K562 (cell line): ENCODE results near the gene NEDD4L. TPM values are rescaled to one million over a fixed set of nuclear protein-coding genes. Genes with fewer than 3 reads are reported as not detected.

Experiments
- ATF3 ChIP-seq, 2 experiments: fragments of 450-650 bp in 1 of 2; sonication (generic) in 1 of 2; formaldehyde crosslinking in 1 of 2; IDR thresholded peaks in 1 of 2; conservative IDR thresholded peaks in 1 of 2; 2 replicates each; pipeline versions ENCODE4 v1.6.1 to v1.8.1; 2016 to 2023; ENCODE audit warnings: mild to moderate bottlenecking in 2 of 2, moderate library complexity in 2 of 2, inconsistent platforms in 1 of 2, missing genetic modification reagents in 1 of 2
- CCNT2 ChIP-seq: IDR thresholded peaks from 2 replicates; pipeline ENCODE4 v1.6.1; 2011; ENCODE audit warnings: borderline replicate concordance, low read depth, mild to moderate bottlenecking, moderate library complexity, mixed read lengths, low read length; ENCODE audit not compliant: insufficient read length; ENCODE audit errors: extremely low read depth
- CEBPB ChIP-seq: fragments of 450-650 bp; IDR thresholded peaks from 2 replicates; pipeline ENCODE4 v1.6.1; 2016; ENCODE audit warnings: missing genetic modification characterization, missing compliant biosample characterization
- HEY1 ChIP-seq: fragments of 250-450 bp; sonication (Bioruptor Pico); IDR thresholded peaks from 2 replicates; pipeline ENCODE4 v1.5.0; 2020; ENCODE audit warnings: mild to moderate bottlenecking, moderate library complexity, borderline replicate concordance
- HOMEZ ChIP-seq: fragments of 250-450 bp; sonication (Bioruptor Pico); IDR thresholded peaks from 2 replicates; pipeline ENCODE4 v1.4.0; 2020; ENCODE audit warnings: mild to moderate bottlenecking, moderate library complexity
- KLF10 ChIP-seq: fragments of 250-450 bp; sonication (Bioruptor Pico); IDR thresholded peaks from 2 replicates; pipeline ENCODE4 v1.6.1; 2021; ENCODE audit warnings: matching md5 sums
- PRPF4 ChIP-seq: fragments of 200-400 bp; formaldehyde crosslinking; IDR thresholded peaks from one replicate; pipeline ENCODE4 v1.6.1; 2017; ENCODE audit warnings: low read length, low read depth, mild to moderate bottlenecking; ENCODE audit not compliant: insufficient read depth, poor library complexity, severe bottlenecking
- SREBF2 ChIP-seq: sonication (generic); formaldehyde crosslinking; IDR thresholded peaks from 2 replicates; pipeline ENCODE4 v1.4.0; 2020; ENCODE audit warnings: mild to moderate bottlenecking, missing genetic modification reagents
- USF2 ChIP-seq: sonication (generic); formaldehyde crosslinking; IDR thresholded peaks from 2 replicates; pipeline ENCODE4 v1.5.0; 2020; ENCODE audit warnings: missing genetic modification reagents
- polyA plus RNA-seq, 8 experiments: library from polyadenylated mRNA; depleted of rRNA in 4 of 8; stranded (reverse) in 5 of 8; unstranded in 3 of 8; fragments of >200 nt; fragmentation: Nextera tagmentation in 2 of 8; fragmentation: Illumina TruSeq in 1 of 8; extraction: Ambion mirVana in 2 of 8; extraction: Trizol in 1 of 8; gene quantifications; 2 replicates each; pipeline versions ENCODE4 v1.2.1 to v1.2.3, GENCODE V29; 2011 to 2014; ENCODE audit warnings: inconsistent platforms in 1 of 8, missing spikeins in 1 of 8
- total RNA-seq, 7 experiments: library from RNA; depleted of rRNA in 6 of 7; stranded (reverse); fragments of >200 nt in 6 of 7; fragmentation: Illumina TruSeq in 2 of 7; extraction: Trizol in 2 of 7; gene quantifications; 2 replicates each; pipeline versions ENCODE4 v1.2.1 to v1.2.3, GENCODE V29; 2011 to 2021; ENCODE audit warnings: low replicate concordance in 1 of 7
- TF ChIP-seq, protein P1 (sequence below): IDR thresholded peaks from 3 replicates; pipeline ENCODE4 v1.6.1; 2011; ENCODE audit warnings: borderline replicate concordance, mild to moderate bottlenecking; ENCODE audit not compliant: insufficient read length, insufficient read depth
- TF ChIP-seq, protein P2 (sequence below): sonication (generic); formaldehyde crosslinking; IDR thresholded peaks from 2 replicates; pipeline ENCODE4 v1.8.1; 2023; ENCODE audit warnings: mild to moderate bottlenecking, missing genetic modification reagents
- TF ChIP-seq, protein P3 (sequence below): fragments of 250-450 bp; sonication (Bioruptor Pico); IDR thresholded peaks from 2 replicates; pipeline ENCODE4 v1.8.0; 2021; ENCODE audit warnings: moderate library complexity, mild to moderate bottlenecking, inconsistent platforms

The NEDD4L gene
- total and polyA plus RNA-seq, 9 of the 15 experiments (the other 6 are each of a cell fraction or from before 2014, with no cell fraction given): 8.1 to 33.4 (median 19.9) TPM

DNA sequence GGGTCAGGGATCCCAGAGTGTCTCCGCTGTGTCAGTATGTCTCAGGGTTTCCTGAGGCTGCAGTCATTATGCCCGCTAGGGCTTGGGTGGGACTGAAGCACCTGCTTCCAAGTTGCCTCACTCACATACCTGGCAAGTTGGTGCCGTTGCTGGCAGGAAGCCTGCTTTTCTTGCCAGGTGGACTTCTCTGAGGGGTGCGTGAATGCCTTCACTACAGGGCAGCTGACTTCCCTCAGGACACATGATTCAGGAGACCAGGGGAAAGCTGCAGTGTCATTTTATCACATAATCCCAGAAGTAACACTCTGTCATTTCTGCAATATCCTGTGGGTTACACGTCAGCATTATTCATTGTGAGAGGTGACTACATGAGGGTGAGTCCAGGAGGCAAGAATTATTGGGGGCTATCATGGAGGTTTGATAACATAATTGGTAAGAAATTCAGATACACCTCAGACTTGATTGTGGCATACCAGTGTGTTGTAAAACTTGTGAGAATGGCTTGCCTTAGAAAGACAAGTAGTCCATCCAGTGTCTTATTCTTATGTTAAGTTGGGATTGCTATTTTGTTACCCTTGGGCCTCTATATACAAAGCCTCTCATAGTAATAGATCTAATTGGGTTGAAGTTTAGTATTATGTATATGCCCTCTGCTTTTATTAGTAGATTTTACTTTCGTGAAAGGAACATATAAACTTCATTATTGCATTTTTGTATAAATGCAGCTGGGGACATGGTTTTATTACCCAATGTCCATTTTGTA is 44.1 kb downstream of the NEDD4L start (continued):
- TF ChIP-seq HEY1 (CRISPR knock-in tag) (no peak), SREBF2 (CRISPR knock-in tag) (no peak), USF2 (peak; percentile 37; the same call in 1 of the 2 replicates), CEBPB (tag) (peak; percentile 65), HOMEZ (CRISPR knock-in tag) (no peak), KLF10 (CRISPR knock-in tag) (no peak), CCNT2 (no peak), PRPF4 (no peak), ATF3 (IDR thresholded peaks at IDR 0.05) (peak; percentile 73), ATF3 (CRISPR knock-in tag; conservative IDR thresholded peaks at IDR 0.05) (no peak)
- TF ChIP-seq, protein P1, sequence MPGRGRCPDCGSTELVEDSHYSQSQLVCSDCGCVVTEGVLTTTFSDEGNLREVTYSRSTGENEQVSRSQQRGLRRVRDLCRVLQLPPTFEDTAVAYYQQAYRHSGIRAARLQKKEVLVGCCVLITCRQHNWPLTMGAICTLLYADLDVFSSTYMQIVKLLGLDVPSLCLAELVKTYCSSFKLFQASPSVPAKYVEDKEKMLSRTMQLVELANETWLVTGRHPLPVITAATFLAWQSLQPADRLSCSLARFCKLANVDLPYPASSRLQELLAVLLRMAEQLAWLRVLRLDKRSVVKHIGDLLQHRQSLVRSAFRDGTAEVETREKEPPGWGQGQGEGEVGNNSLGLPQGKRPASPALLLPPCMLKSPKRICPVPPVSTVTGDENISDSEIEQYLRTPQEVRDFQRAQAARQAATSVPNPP: no peak
- TF ChIP-seq, protein P2, sequence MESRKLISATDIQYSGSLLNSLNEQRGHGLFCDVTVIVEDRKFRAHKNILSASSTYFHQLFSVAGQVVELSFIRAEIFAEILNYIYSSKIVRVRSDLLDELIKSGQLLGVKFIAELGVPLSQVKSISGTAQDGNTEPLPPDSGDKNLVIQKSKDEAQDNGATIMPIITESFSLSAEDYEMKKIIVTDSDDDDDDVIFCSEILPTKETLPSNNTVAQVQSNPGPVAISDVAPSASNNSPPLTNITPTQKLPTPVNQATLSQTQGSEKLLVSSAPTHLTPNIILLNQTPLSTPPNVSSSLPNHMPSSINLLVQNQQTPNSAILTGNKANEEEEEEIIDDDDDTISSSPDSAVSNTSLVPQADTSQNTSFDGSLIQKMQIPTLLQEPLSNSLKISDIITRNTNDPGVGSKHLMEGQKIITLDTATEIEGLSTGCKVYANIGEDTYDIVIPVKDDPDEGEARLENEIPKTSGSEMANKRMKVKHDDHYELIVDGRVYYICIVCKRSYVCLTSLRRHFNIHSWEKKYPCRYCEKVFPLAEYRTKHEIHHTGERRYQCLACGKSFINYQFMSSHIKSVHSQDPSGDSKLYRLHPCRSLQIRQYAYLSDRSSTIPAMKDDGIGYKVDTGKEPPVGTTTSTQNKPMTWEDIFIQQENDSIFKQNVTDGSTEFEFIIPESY (CRISPR knock-in tag): no peak
- TF ChIP-seq, protein P3, sequence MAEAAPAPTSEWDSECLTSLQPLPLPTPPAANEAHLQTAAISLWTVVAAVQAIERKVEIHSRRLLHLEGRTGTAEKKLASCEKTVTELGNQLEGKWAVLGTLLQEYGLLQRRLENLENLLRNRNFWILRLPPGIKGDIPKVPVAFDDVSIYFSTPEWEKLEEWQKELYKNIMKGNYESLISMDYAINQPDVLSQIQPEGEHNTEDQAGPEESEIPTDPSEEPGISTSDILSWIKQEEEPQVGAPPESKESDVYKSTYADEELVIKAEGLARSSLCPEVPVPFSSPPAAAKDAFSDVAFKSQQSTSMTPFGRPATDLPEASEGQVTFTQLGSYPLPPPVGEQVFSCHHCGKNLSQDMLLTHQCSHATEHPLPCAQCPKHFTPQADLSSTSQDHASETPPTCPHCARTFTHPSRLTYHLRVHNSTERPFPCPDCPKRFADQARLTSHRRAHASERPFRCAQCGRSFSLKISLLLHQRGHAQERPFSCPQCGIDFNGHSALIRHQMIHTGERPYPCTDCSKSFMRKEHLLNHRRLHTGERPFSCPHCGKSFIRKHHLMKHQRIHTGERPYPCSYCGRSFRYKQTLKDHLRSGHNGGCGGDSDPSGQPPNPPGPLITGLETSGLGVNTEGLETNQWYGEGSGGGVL (CRISPR knock-in tag): no peak
